GM19463 (cell line): ENCODE results near the gene CHD9.
"Not testable (repeated sequence)": the region's sequence is repeated elsewhere in the genome, so short reads cannot be mapped to it uniquely, and the experiment has no call there.

Experiments used
- ATAC-seq: cut with Tn5 transposase; IDR thresholded peaks from one replicate; pipeline ENCODE4 v1.9.1; 2021; ENCODE audit warnings: mild to moderate bottlenecking, moderate library complexity; ENCODE audit not compliant: unreplicated experiment

Gene CHD9, protein sequence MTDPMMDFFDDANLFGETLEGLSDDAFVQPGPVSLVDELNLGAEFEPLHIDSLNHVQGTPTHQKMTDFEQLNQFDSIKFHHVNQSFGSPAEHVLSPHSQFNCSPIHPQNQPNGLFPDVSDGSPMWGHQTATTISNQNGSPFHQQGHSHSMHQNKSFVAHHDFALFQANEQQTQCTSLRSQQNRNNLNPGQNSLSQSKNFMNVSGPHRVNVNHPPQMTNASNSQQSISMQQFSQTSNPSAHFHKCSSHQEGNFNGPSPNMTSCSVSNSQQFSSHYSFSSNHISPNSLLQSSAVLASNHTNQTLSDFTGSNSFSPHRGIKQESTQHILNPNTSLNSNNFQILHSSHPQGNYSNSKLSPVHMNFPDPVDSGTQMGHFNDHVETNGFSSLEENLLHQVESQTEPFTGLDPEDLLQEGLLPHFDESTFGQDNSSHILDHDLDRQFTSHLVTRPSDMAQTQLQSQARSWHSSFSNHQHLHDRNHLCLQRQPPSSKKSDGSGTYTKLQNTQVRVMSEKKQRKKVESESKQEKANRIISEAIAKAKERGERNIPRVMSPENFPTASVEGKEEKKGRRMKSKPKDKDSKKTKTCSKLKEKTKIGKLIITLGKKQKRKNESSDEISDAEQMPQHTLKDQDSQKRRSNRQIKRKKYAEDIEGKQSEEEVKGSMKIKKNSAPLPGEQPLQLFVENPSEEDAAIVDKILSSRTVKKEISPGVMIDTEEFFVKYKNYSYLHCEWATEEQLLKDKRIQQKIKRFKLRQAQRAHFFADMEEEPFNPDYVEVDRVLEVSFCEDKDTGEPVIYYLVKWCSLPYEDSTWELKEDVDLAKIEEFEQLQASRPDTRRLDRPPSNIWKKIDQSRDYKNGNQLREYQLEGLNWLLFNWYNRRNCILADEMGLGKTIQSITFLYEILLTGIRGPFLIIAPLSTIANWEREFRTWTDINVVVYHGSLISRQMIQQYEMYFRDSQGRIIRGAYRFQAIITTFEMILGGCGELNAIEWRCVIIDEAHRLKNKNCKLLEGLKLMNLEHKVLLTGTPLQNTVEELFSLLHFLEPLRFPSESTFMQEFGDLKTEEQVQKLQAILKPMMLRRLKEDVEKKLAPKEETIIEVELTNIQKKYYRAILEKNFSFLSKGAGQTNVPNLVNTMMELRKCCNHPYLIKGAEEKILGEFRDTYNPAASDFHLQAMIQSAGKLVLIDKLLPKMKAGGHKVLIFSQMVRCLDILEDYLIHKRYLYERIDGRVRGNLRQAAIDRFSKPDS (N-terminal part only)

GRCh38 chr16:53054670-53055485 lies at the start of gene CHD9:
Gene CHD9, plus strand, starts transcription at chr16:53054991. Its CDS starts 101,099 bp downstream, at chr16:53156090.
- peak; percentile 76 for ATAC-seq

- no peak for ATAC-seq
Observed at GRCh38 chr16:53007095-53007494, 47.7 kb upstream of the CHD9 start.

GRCh38 chr16:53014287-53014686 lies 40.5 kb upstream of the CHD9 start:
- ATAC-seq, result no peak

- no peak for ATAC-seq
Observed at GRCh38 chr16:53018834-53019416, 35.9 kb upstream of the CHD9 start.

GRCh38 chr16:53022374-53022773 lies 32.4 kb upstream of the CHD9 start:
- ATAC-seq, result peak; percentile 52

GRCh38 chr16:53024045-53024444 lies 30.7 kb upstream of the CHD9 start:
- no peak for ATAC-seq

- no peak for ATAC-seq
Observed at GRCh38 chr16:53029971-53030370, 24.8 kb upstream of the CHD9 start.

DNA sequence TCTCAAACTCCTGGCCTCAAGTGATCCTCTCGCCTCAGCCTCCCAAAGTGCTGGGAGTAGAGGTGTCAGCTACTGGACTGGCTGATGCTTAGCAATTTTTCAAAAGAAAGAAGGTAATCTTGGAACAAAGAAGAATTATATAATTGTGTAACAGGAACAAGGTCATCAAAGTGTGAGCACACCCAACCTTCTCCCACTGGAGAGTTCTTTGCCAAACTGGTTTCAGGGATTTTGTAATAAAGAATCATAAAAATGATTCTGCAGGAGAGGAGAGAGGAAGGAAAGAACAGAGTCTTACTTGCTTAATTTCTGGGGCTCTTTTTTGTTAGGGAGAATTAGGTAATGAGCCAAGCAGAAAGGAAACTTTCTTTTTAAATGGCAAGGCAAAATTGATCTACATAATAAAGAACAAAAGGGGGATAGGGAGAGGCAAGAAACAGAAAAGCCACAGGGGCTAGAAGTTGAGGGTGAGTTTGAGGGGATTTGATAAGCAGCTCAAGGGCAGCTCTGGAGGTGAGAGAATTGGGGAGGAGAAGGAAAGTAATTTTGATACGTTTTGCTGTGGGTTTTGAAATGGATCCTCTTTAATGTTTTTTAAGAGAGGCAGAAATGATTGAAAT lies 23.4 kb upstream of the CHD9 start:
- no peak for ATAC-seq

GRCh38 chr16:53034306-53034705 lies 20.5 kb upstream of the CHD9 start:
- no peak for ATAC-seq

GRCh38 chr16:53035176-53035942 lies 19.4 kb upstream of the CHD9 start:
- ATAC-seq, result no peak

- no peak for ATAC-seq
Observed at GRCh38 chr16:53036066-53036465, 18.7 kb upstream of the CHD9 start.

GRCh38 chr16:53036711-53037110 lies 18.1 kb upstream of the CHD9 start:
- not testable (repeated sequence) for ATAC-seq

GRCh38 chr16:53040788-53041187 lies 14.0 kb upstream of the CHD9 start:
- no peak for ATAC-seq

GRCh38 chr16:53041320-53042051 lies 13.3 kb upstream of the CHD9 start:
- peak; percentile 78 for ATAC-seq

DNA sequence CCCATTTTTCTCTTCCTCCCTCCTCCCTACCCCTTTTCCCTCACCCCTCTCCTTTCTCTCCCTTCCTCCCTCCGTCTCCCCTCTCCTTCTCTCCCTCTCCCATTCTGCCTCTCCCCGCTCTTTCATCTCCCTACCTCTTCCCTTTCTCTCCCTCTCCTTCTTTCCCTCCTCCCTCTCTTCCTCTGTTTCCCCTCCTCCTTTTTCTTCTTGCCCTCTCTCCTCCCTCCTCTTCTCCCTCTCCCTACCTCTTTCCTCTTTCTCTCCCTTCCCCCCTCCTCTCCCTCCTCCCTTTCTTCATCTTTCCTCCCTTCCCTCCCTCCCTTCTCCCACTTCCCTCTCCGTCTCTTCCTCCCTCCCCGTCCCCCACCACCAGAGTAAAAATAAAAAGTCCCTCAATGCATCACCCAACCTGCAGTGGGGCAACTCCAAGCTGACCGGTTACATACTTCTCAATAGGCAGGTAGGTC lies 12.5 kb upstream of the CHD9 start:
- ATAC-seq, result no peak

GRCh38 chr16:53043428-53043831 lies 11.4 kb upstream of the CHD9 start:
- no peak for ATAC-seq

GRCh38 chr16:53043986-53044601 lies 10.7 kb upstream of the CHD9 start:
- ATAC-seq, result no peak
